Fibroblast of skin of right biceps (primary cell): ENCODE results near the gene BAHCC1.
A peak's percentile ranks its signal among the peaks of the same experiment; 100 is the strongest.

ENCODE experiments used
- DNase-seq: peaks from one replicate; pipeline ENCODE4 v3.0.0-alpha.2; 2013

The BAHCC1 gene

GRCh38 chr17:81387100-81388090 is 7.9 kb upstream of the BAHCC1 start:
- DNase-seq: peak; percentile 75

- no peak for DNase-seq
These were observed 7.1 kb upstream of the BAHCC1 start for GRCh38 chr17:81388091-81388611.

GRCh38 chr17:81388612-81389367 is 6.5 kb upstream of the BAHCC1 start:
- no peak for DNase-seq

DNA sequence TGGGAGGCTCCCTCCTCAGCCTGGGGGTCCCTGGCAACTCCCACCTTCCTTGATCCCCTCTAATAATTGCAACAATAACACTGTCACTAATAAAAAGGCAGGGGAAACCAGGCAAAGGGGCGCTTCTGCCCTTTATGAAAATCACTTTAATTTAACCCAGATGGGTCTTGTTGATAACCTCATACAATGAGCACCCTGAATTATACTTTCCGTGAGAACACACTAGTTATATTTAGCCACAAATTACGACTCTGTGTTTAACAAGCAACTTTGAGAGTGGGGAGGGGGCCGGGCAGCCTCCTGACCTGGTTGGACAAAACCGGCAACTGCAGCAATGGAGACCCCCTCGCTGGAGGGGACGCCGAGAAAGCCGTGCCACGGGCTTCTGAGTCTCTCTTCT is 5.7 kb upstream of the BAHCC1 start:
- peak; percentile 54 for DNase-seq

- no peak for DNase-seq
These were observed 5.0 kb upstream of the BAHCC1 start for GRCh38 chr17:81390029-81390872.

DNA sequence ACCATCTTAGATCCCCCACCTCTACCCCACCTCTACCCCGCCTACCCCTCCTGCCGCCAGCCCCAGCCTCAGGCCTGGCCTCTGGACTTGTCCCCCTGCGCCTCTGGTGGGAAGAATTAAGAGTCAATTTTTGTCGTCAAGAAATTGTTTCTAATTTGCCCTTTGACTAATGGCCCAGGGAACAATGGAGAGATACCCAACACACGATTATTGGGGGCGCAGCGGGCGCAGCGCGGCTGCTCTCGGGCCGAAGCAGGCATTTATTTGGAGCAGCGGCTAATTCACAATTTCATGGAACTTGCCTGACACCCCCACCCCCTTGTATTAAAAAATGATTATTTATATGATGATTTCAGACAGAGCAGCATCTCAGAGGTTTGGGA is 4.4 kb upstream of the BAHCC1 start:
- DNase-seq: no peak

DNA sequence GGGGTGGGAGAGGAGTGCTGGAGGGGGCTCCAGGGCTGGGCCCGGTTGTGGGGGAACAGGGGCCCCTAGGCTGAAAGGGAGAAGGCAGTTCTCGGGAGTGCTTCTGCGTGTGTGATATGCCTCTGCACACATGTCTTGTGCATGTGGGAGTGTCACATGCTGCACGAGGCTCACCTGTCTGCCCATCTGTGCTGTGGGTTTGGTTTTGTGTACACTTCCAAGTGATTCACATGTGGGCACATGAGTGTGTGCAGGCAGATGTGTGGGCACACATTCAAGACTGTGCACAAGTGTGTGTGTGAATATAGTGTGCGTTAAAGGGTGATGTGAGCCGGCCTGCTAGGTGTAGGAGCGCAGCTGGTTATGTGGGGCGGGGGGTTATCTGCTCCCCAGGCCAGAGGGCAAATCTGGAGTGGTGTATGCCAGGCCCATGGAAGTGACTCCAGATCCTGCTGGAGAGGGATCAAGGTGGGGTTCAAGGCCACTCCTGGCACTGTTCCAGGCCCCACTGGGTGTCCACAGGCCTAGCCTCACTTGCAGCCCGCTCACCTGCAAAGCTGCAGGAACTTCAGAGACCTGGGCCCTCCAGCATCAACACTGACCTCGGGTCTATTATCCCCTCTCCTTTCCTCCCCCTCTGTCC is 3.8 kb upstream of the BAHCC1 start:
- DNase-seq: no peak

GRCh38 chr17:81391936-81392908 is 3.0 kb upstream of the BAHCC1 start:
- DNase-seq: peak; percentile 52

DNA sequence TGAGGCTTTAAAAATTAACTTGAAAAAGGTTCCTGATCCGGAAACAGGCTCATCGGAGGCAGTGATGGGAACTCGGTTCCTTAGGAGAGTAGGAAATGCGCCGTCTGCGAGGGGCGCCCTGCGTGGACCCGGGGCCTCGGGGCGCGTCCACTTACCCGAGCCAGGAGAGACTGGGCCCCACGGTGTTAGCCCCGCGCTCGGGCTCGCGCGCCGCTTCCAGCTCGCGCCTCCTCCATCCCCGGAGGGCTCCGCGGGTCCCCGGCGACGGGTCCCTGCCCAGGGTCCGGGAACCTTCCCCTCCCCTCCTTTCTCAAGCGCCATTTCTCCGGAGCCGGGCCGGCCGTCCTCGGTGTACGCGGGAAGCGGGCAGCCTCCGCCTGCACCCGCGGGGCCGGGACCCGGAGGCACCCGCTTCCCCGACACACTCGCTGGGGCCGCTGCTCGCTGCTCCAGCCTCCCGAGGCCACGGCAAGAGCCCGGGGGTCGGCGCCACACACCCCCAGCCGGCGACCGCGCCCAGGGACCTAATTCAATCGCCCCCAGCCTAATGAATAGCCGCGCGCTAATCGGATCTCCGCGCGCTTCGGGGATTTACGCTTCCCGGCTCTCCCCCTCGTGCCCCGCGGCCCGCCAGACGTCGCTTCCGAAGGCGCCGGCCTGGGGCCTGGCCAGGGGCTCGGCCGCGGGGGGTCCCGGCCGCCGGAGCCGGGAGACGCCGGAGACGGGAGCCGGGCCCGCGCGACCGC is 2.2 kb upstream of the BAHCC1 start:
- no peak for DNase-seq

GRCh38 chr17:81393684-81394376 is 1.4 kb upstream of the BAHCC1 start:
- peak; percentile 100 for DNase-seq

DNA sequence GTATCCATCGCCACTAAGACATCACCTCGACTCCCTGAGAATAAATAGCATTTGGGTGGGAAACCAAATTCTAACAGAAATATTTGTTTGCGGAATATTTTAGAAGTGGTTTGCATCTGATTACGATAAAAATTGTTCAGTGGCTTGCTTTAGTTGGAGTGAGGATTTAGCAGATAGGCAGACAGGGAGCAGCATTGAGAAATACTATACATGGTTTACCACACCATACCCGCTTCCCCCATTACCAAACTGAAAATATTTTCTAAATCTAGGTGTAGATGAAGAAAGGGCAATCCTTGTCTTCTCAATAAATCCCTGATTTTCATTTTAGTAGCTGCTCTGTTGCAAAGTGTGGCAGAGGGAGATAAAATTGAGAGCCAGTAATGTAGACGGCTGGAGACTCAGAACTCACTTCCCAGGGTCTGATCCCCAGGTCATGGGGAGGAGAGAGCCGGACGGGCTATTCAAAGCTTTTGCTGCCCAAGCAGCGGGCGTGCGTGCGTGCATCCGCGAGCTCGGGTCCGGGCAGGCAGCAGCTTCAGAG is 808 bp upstream of the BAHCC1 start:
- DNase-seq: no peak

DNA sequence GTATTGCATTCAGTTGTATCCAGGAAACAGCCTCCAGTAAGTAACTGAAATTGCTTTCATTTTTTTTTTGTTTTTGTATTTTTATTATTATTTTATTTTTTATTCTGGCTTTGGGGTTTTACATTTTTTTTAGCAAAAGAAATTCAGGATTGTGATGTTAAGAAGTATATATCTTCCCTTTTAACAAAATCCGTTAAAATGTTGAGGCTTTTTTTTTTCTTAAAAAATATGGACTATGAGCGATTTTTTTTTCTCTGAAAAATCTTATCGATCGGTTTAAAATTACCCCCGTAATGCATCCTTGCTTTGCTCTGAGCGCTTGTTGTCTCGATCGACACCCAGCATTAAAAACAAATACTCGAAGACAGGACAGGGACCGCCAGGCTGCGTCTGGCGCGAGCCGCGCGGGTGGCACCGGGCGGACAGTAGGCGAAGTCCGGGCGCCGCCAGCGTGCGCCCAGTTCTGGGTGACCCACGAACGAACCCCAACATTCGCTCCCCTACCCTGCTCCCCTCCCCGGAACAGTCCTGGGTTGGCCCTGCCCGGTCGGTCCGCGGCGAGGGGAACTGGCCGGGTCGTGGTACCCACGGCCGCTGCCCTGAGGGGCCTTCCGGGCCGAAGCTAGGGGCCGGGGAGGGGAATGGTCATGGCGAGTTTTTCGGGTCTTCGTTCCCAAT is 482 bp downstream of the BAHCC1 start:
- no peak for DNase-seq

- DNase-seq: peak; percentile 49
These were observed 1.0 kb downstream of the BAHCC1 start for GRCh38 chr17:81396278-81396721.

GRCh38 chr17:81396722-81397313 is 1.6 kb downstream of the BAHCC1 start:
- DNase-seq: peak; percentile 64

DNA sequence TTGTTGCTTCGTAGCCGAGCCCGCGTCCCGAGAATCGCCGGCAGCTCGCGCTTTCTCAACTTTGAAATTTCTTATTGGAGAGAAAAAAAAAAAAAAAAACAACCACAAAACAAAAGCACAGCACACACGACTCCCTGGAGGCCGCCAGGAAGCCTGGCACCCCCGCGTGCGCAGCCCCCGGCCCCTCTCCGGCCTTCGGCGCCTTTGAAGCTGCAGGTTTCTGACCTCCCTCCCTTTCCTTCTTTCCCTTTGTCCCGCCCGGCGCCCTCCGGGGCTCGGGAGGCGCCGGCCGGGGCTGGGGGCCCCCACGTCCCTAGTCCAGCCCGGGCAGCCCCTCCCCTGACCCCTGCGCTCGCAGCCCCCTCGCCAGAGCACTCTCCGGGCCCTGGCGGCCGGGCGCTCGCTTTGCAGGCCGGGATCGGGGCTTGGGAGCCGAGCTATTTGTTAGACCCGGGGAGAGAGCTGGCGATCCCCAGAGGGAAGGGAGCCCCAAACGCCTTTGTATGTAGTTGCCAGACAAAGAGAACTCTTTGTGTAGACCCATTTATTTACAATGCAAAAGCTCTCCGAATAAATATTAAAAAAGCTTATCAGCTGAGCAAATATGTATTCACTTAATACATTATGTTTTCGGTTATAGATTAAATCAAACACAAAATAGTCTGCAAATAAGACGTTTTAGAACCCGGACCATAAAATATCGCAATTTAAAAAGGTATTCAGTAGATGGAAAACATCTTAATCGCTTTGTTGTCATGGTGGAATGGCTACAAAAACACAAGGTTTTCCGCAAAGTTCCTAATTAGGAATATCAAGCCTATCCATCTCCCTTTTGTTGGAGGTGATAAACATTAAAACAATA is 2.3 kb downstream of the BAHCC1 start:
- peak; percentile 74 for DNase-seq

- DNase-seq: peak; percentile 81
These were observed 3.0 kb downstream of the BAHCC1 start for GRCh38 chr17:81398176-81398831.
